ENCODE measurements around the gene NHSL2. TPM values are rescaled to one million over a fixed set of nuclear protein-coding genes. Genes with fewer than 3 reads are reported as not detected.

The NHSL2 gene
- total and polyA plus RNA-seq, 4 donors: 1.4 to 9.9 (median 4.7) TPM

DNA sequence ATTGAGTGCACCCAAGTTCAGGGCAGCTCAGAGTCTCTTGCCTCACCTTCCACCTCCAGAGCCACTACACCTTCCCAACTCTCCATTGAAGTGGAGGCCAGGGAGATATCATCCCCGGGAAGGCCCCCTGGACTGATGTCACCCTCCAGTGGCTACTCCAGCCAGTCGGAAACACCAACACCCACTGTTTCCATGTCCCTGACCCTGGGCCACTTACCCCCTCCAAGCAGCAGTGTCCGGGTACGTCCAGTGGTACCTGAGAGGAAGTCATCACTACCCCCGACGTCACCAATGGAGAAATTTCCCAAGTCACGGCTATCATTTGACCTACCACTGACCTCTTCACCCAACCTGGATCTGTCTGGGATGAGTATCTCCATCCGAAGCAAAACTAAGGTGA lies 228.9 kb downstream of the NHSL2 start:
- H3K9me3 ChIP-seq (ENCODE audit: control insufficient read depth in 4 of 4, insufficient read depth in 3 of 4, low read length in 3 of 4): no peaks in the 10 kb centered on the region
- peaks cover 0 to 13% (median 7%) of the 10 kb centered on the region in 3 donors for H3K27me3 ChIP-seq (ENCODE audit: control insufficient read depth in 3 of 3, insufficient read depth in 3 of 3, low read length in 2 of 3)
- no peak for DNase-seq
- H3K4me1 ChIP-seq (ENCODE audit: control insufficient read depth in 5 of 5, insufficient read depth in 5 of 5, low read length in 5 of 5): no peaks in the 10 kb centered on the region
- TF ChIP-seq, protein P1, sequence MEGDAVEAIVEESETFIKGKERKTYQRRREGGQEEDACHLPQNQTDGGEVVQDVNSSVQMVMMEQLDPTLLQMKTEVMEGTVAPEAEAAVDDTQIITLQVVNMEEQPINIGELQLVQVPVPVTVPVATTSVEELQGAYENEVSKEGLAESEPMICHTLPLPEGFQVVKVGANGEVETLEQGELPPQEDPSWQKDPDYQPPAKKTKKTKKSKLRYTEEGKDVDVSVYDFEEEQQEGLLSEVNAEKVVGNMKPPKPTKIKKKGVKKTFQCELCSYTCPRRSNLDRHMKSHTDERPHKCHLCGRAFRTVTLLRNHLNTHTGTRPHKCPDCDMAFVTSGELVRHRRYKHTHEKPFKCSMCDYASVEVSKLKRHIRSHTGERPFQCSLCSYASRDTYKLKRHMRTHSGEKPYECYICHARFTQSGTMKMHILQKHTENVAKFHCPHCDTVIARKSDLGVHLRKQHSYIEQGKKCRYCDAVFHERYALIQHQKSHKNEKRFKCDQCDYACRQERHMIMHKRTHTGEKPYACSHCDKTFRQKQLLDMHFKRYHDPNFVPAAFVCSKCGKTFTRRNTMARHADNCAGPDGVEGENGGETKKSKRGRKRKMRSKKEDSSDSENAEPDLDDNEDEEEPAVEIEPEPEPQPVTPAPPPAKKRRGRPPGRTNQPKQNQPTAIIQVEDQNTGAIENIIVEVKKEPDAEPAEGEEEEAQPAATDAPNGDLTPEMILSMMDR (IDR thresholded peaks at IDR 0.05; ENCODE audit: control extremely low read depth, extremely low read depth): no peak
- no peak for ATAC-seq (ENCODE audit: insufficient read depth, low FRiP score)
- H3K36me3 ChIP-seq (ENCODE audit: control insufficient read depth in 4 of 4, insufficient read depth in 4 of 4, low read length in 4 of 4): peaks cover 0 to 2% (median 0%) of the 10 kb centered on the region in 4 donors
- 89 to 95% methylated on average over 8 of the region's 8 CpGs for WGBS, 2 donors
- no peak overlapping the region for H3K27ac ChIP-seq (ENCODE audit: low read depth in 1 of 2, low read length in 1 of 2)
- no peak overlapping the region for H3K4me3 ChIP-seq
- no peak overlapping the region for H3K9ac ChIP-seq (ENCODE audit: insufficient read depth in 1 of 2, low read length in 2 of 2)

DNA sequence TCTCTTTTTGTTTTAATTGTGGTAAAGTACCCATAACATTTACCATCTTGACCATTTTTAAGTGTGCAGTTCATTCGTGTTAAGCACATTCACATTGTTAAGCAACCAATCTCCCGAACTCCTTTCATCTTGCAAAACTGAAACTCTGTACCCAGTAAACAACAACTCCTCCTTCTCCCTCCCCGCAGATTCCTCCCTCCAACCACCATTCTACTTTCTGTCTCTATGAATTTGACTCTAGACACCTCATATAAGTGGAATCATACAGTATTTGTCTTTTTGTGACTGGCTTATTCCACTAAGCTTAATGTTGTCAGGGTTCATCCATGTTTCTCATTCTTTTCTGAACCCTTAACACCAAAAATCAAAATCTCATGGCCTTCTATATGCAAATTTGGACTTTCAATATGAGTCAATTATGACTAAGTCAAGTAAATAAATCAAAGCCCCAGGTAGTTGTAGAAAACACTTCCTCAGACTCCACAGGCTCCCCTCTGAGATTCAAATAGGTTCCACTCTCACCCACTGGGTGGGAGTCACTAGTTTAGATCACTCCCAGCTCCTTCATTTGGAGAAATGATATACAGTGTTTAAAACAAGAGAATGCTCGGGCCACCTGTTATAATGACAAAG lies 230.8 kb downstream of the NHSL2 start:
- Histone ChIP-seq H3K27me3 (ENCODE audit: control insufficient read depth in 3 of 3, insufficient read depth in 3 of 3, low read length in 2 of 3) (peaks cover 0 to 18% (median 7%) of the 10 kb centered on the region in 3 donors), H3K4me1 (ENCODE audit: control insufficient read depth in 5 of 5, insufficient read depth in 5 of 5, low read length in 5 of 5) (no peaks in the 10 kb centered on the region), H3K27ac (ENCODE audit: low read depth in 1 of 2, low read length in 1 of 2) (no peak overlapping the region), H3K9me3 (ENCODE audit: control insufficient read depth in 4 of 4, insufficient read depth in 3 of 4, low read length in 3 of 4) (no peaks in the 10 kb centered on the region), H3K9ac (ENCODE audit: insufficient read depth in 1 of 2, low read length in 2 of 2) (no peak overlapping the region), H3K4me3 (no peak overlapping the region), H3K36me3 (ENCODE audit: control insufficient read depth in 4 of 4, insufficient read depth in 4 of 4, low read length in 4 of 4) (peaks cover 0 to 2% (median 0%) of the 10 kb centered on the region in 4 donors)
- DNase-seq (no peak), ATAC-seq (ENCODE audit: insufficient read depth, low FRiP score) (no peak)
- TF ChIP-seq, protein P1 (IDR thresholded peaks at IDR 0.05; ENCODE audit: control extremely low read depth, extremely low read depth): no peak
- WGBS, 2 donors: 58 to 80% methylated on average over 4 of the region's 4 CpGs

DNA sequence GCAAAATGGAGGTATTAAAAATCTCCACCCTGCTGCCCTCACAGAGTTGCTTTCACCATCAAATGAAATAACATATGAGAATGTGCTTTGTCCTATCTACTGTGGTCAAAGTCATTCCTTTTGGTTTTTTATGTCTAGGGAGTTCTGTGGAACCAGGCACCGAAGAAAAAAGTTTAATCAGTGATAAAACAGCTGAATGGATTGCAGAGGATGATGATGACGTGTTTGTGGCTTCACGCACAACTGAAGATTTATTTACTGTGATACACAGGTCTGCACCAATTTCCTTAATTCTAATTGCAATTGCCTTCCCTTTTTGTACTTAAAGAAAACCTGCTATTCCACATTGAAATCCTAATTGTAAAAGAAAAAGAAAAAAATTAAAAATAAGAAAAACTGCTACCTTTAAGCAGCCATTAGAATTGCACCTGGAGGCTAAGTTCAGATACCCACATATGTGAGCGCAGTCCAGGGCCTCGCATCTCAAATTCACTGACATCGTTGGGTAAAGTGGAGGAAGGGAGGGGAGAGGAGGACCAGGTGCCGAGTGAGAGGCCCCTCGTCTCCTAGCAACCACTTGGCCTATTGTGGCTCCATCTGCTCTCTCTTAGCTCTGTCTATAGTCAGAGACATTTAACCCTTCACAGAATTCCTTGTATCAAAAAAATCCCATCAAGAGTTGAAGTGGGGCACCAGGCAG lies 231.6 kb downstream of the NHSL2 start:
- H3K27ac ChIP-seq (ENCODE audit: low read depth in 1 of 2, low read length in 1 of 2): no peak overlapping the region

More for the DNA sequence above, 231.6 kb downstream of the NHSL2 start:
- Histone ChIP-seq H3K9me3 (ENCODE audit: control insufficient read depth in 4 of 4, insufficient read depth in 3 of 4, low read length in 3 of 4) (no peaks in the 10 kb centered on the region), H3K4me1 (ENCODE audit: control insufficient read depth in 5 of 5, insufficient read depth in 5 of 5, low read length in 5 of 5) (no peaks in the 10 kb centered on the region), H3K27me3 (ENCODE audit: control insufficient read depth in 3 of 3, insufficient read depth in 3 of 3, low read length in 2 of 3) (peaks cover 0 to 23% (median 13%) of the 10 kb centered on the region in 3 donors), H3K4me3 (no peak overlapping the region), H3K9ac (ENCODE audit: insufficient read depth in 1 of 2, low read length in 2 of 2) (no peak overlapping the region), H3K36me3 (ENCODE audit: control insufficient read depth in 4 of 4, insufficient read depth in 4 of 4, low read length in 4 of 4) (peaks cover 0 to 2% (median 0%) of the 10 kb centered on the region in 4 donors)
- WGBS, 2 donors: 41 to 56% methylated on average over 7 to 8 of the region's 8 CpGs
- TF ChIP-seq, protein P1 (IDR thresholded peaks at IDR 0.05; ENCODE audit: control extremely low read depth, extremely low read depth): no peak
- DNase-seq: peak; percentile 45 to 65 (median 64)
- no peak for ATAC-seq (ENCODE audit: insufficient read depth, low FRiP score)
